Esophagus squamous epithelium (tissue), 4 donors: ENCODE results near the gene RELT.

ENCODE experiments used
- CTCF ChIP-seq, 6 experiments: fragments of 450-650 bp in 4 of 6; fragments of 200-600 bp in 2 of 6; sonication (generic) in 2 of 6; IDR thresholded peaks; one replicate each; pipeline ENCODE4 v1.5.1; 2016 to 2019; ENCODE audit warnings: antibody characterized with exemption in 6 of 6, mild to moderate bottlenecking in 4 of 6, moderate library complexity in 4 of 6
- POLR2A ChIP-seq, 4 donors: fragments of 450-650 bp; IDR thresholded peaks; one replicate each; pipeline ENCODE4 v1.6.1; 2017; ENCODE audit warnings: antibody characterized with exemption in 4 of 4, mild to moderate bottlenecking in 4 of 4, moderate library complexity in 3 of 4

- TF ChIP-seq POLR2A (IDR thresholded peaks at IDR 0.05), result no peak
- no peak for TF ChIP-seq CTCF (IDR thresholded peaks at IDR 0.05)
These were observed 46.7 kb downstream of the RELT start for GRCh38 chr11:73422886-73423285.
